GM12878 (cell line): ENCODE results near the gene RPL9. TPM values are rescaled to one million over a fixed set of nuclear protein-coding genes. Genes with fewer than 3 reads are reported as not detected.
"Not testable (repeated sequence)": the region's sequence is repeated elsewhere in the genome, so short reads cannot be mapped to it uniquely, and the experiment has no call there.

Experiments
- ATAC-seq: fragments of 200-7000 bp; cut with Tn5 transposase; 3 replicates; pipeline ENCODE4 v1.9.1; 2020; ENCODE audit warnings: mild to moderate bottlenecking, moderate library complexity
- BruUV-seq: library from RNA; stranded (reverse); fragments of 400-500 nt; replicated peaks from 2 replicates; lab custom pipeline; 2021; lab: Mats Ljungman, UMichigan
- CTCF ChIA-PET: fragments of 300-600 bp; sonication (Branson Sonifier 250); formaldehyde crosslinking; extraction: SDS; loops from one replicate; lab custom pipeline; 2021; ENCODE audit warnings: inconsistent platforms; lab: Yijun Ruan, JAX
- POLR2A ChIA-PET: fragments of 350-600 bp; formaldehyde crosslinking; extraction: SDS; loops from one replicate; lab custom pipeline; 2021; ENCODE audit warnings: inconsistent platforms; lab: Charles Lee
- RAD21 ChIA-PET: fragments of 300-600 bp; sonication (Branson Sonifier 250); formaldehyde crosslinking; loops from one replicate; lab custom pipeline; 2023; ENCODE audit warnings: antibody characterized with exemption; ENCODE audit not compliant: unreplicated experiment; lab: Charles Lee
- SMC1A ChIA-PET: fragments of 300-600 bp; sonication (Branson Sonifier 250); formaldehyde crosslinking; loops from one replicate; lab custom pipeline; 2023; ENCODE audit not compliant: unreplicated experiment, uncharacterized antibody; lab: Charles Lee
- DNase-seq: peaks from one replicate; pipeline ENCODE4 v3.0.0-alpha.2; 2011; ENCODE audit warnings: low read depth, low spot score
- FAIRE-seq: peaks from 3 replicates; lab custom pipeline; 2011; peaks lifted over from hg19 to GRCh38; lab: Jason Lieb, UNC
- H2AFZ ChIP-seq: 2 replicates; pipeline ENCODE4 v1.6.0; 2011; ENCODE audit warnings: low read depth, low read length, control low read depth; ENCODE audit not compliant: control insufficient read depth
- H3K27ac ChIP-seq: 2 replicates; pipeline ENCODE4 v1.5.1; 2011; ENCODE audit warnings: control low read depth; ENCODE audit not compliant: control insufficient read depth, insufficient read depth
- H3K27me3 ChIP-seq, 2 experiments: replicated peaks in 1 of 2; 2 replicates each; pipeline versions ENCODE4 v1.6.0 to v1.6.1; 2011; ENCODE audit warnings: low read length in 1 of 2; ENCODE audit not compliant: control insufficient read depth in 2 of 2, insufficient read depth in 2 of 2
- H3K36me3 ChIP-seq, 2 experiments: 2 replicates each; pipeline ENCODE4 v1.5.1; 2011; ENCODE audit warnings: low read length in 1 of 2; ENCODE audit not compliant: control insufficient read depth in 2 of 2, insufficient read depth in 2 of 2
- H3K4me1 ChIP-seq: 2 replicates; pipeline ENCODE4 v1.6.1; 2011; ENCODE audit warnings: mild to moderate bottlenecking, low read length, moderate library complexity, mixed read lengths; ENCODE audit not compliant: control insufficient read depth, insufficient read depth
- H3K4me2 ChIP-seq: 2 replicates; pipeline ENCODE4 v1.6.0; 2011; ENCODE audit warnings: control low read depth; ENCODE audit not compliant: control insufficient read depth, insufficient read depth
- H3K4me3 ChIP-seq: fragments of 200-600 bp; sonication (generic); 2 replicates; pipeline ENCODE4 v1.5.1; 2016
- H3K79me2 ChIP-seq: 2 replicates; pipeline ENCODE4 v1.6.0; 2011; ENCODE audit warnings: low read length; ENCODE audit not compliant: control insufficient read depth, insufficient read depth
- H3K9ac ChIP-seq: 2 replicates; pipeline ENCODE4 v1.8.0; 2011; ENCODE audit warnings: low read length, control low read depth, mixed read lengths; ENCODE audit not compliant: control insufficient read depth, insufficient read depth
- H3K9me3 ChIP-seq: replicated peaks from 3 replicates; pipeline ENCODE4 v1.5.1; 2011; ENCODE audit warnings: mild to moderate bottlenecking, low read length; ENCODE audit not compliant: control insufficient read depth, insufficient read depth
- H4K20me1 ChIP-seq: 2 replicates; pipeline ENCODE4 v1.6.0; 2011; ENCODE audit not compliant: control insufficient read depth, insufficient read depth
- ATF7 ChIP-seq: fragments of 450-650 bp; IDR thresholded peaks from 2 replicates; pipeline ENCODE4 v1.6.1; 2016; ENCODE audit warnings: low read depth, mild to moderate bottlenecking
- BHLHE40 ChIP-seq, 2 experiments: fragments of 450-650 bp in 1 of 2; IDR thresholded peaks; 2 replicates each; pipeline ENCODE4 v1.6.1; 2011 to 2017; ENCODE audit warnings: low read depth in 2 of 2, borderline replicate concordance in 1 of 2, improper control_type of control experiment in 1 of 2, low read length in 1 of 2, mild to moderate bottlenecking in 1 of 2
- CEBPB ChIP-seq, 2 experiments: fragments of 150-350 bp in 1 of 2; IDR thresholded peaks; 2 replicates each; pipeline ENCODE4 v1.6.1; 2012 to 2014; ENCODE audit warnings: low read depth in 2 of 2, low read length in 2 of 2, borderline replicate concordance in 1 of 2, inconsistent platforms in 1 of 2
- POLR2AphosphoS5 ChIP-seq: IDR thresholded peaks from 2 replicates; pipeline ENCODE4 v1.6.1; 2011; ENCODE audit warnings: mild to moderate bottlenecking, low read length, inconsistent platforms
- RELB ChIP-seq: fragments of 450-650 bp; IDR thresholded peaks from 2 replicates; pipeline ENCODE4 v1.6.1; 2017; ENCODE audit warnings: low read depth, mild to moderate bottlenecking, moderate library complexity
- USF1 ChIP-seq: IDR thresholded peaks from 2 replicates; pipeline ENCODE4 v1.6.1; 2011; ENCODE audit warnings: borderline replicate concordance, low read depth, mild to moderate bottlenecking, moderate library complexity, mixed read lengths, low read length; ENCODE audit not compliant: insufficient read depth; ENCODE audit errors: extremely low read length
- ZNF207 ChIP-seq: fragments of 450-650 bp; IDR thresholded peaks from 2 replicates; pipeline ENCODE4 v1.6.1; 2014; ENCODE audit warnings: antibody characterized with exemption, mild to moderate bottlenecking, borderline replicate concordance
- WGBS: methylation state at CpG from one replicate; pipeline ENCODE4 v1.1.6; 2016; ENCODE audit warnings: low lambda C conversion rate; ENCODE audit not compliant: insufficient replicate concordance, insufficient coverage; ENCODE audit errors: missing lambda C conversion rate; 5-methylcytosine and 5-hydroxymethylcytosine counted together
- in situ Hi-C: fragments of 300-500 bp; cut with MboI; formaldehyde crosslinking; loops from 9 replicates; pipeline ENCODE4 v1.14.3; 2018; ENCODE audit warnings: mixed read lengths
- intact Hi-C: fragments of 100-400 bp; cut with micrococcal nuclease; formaldehyde crosslinking; loops from one replicate; pipeline ENCODE4 v1.14.2; 2022; ENCODE audit not compliant: unreplicated experiment
- polyA plus RNA-seq, 11 experiments: library from polyadenylated mRNA; depleted of rRNA in 4 of 11; unstranded in 6 of 11; stranded (reverse) in 5 of 11; fragments of >200 nt; fragmentation: Nextera tagmentation in 4 of 11; fragmentation: Illumina TruSeq in 1 of 11; extraction: Ambion mirVana in 4 of 11; extraction: Trizol in 1 of 11; gene quantifications; 1 replicate in 1 of 11; 2 replicates in 10 of 11; pipeline versions ENCODE4 v1.2.1 to v1.2.3, GENCODE V29; 2011 to 2016; ENCODE audit warnings: inconsistent platforms in 2 of 11, missing spikeins in 2 of 11, low read depth in 1 of 11
- total RNA-seq, 4 experiments: library from RNA; depleted of rRNA in 3 of 4; stranded (reverse); fragments of >200 nt in 3 of 4; fragmentation: Illumina TruSeq in 1 of 4; extraction: Trizol in 1 of 4; gene quantifications; 2 replicates each; pipeline versions ENCODE4 v1.2.1 to v1.2.3, GENCODE V29; 2013 to 2021
- TF ChIP-seq, protein P1 (sequence below): fragments of 450-650 bp; IDR thresholded peaks from 2 replicates; pipeline ENCODE4 v1.6.1; 2018; ENCODE audit warnings: borderline replicate concordance, mild to moderate bottlenecking; ENCODE audit not compliant: partially characterized antibody

Gene RPL9
- total and polyA plus RNA-seq, 10 of the 15 experiments (the other 5 are each of a cell fraction or from before 2014, with no cell fraction given) = 1,006 to 4,767 (median 2,910) TPM

- TF ChIP-seq, protein P1, sequence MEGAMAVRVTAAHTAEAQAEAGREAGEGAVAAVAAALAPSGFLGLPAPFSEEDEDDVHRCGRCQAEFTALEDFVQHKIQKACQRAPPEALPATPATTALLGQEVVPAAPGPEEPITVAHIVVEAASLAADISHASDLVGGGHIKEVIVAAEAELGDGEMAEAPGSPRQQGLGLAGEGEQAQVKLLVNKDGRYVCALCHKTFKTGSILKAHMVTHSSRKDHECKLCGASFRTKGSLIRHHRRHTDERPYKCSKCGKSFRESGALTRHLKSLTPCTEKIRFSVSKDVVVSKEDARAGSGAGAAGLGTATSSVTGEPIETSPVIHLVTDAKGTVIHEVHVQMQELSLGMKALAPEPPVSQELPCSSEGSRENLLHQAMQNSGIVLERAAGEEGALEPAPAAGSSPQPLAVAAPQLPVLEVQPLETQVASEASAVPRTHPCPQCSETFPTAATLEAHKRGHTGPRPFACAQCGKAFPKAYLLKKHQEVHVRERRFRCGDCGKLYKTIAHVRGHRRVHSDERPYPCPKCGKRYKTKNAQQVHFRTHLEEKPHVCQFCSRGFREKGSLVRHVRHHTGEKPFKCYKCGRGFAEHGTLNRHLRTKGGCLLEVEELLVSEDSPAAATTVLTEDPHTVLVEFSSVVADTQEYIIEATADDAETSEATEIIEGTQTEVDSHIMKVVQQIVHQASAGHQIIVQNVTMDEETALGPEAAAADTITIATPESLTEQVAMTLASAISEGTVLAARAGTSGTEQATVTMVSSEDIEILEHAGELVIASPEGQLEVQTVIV = no peak
- TF ChIP-seq POLR2AphosphoS5 (no peak), ZNF207 (no peak), CEBPB (IDR thresholded peaks at IDR 0.05; ENCODE audit: borderline replicate concordance in 1 of 2, low read depth in 2 of 2, low read length in 2 of 2) (no peak), ATF7 (no peak), USF1 (no peak), RELB (no peak), BHLHE40 (IDR thresholded peaks at IDR 0.05; ENCODE audit: borderline replicate concordance in 1 of 2, low read depth in 2 of 2, low read length in 1 of 2) (no peak)
Measured at GRCh38 chr4:39426728-39427127, 32.0 kb downstream of the RPL9 start (continued).

GRCh38 chr4:39425297-39425696 lies 33.4 kb downstream of the RPL9 start:
- H3K79me2 ChIP-seq, H3K9me3 ChIP-seq, ATAC-seq, SMC1A ChIA-PET, H3K36me3 ChIP-seq, H3K4me2 ChIP-seq, H3K27me3 ChIP-seq, CTCF ChIA-PET, H3K4me3 ChIP-seq, BruUV-seq, H3K27ac ChIP-seq, H4K20me1 ChIP-seq, H2AFZ ChIP-seq, DNase-seq, POLR2A ChIA-PET, H3K4me1 ChIP-seq, FAIRE-seq, H3K9ac ChIP-seq, RAD21 ChIA-PET, intact Hi-C loops: not testable (repeated sequence)
- in situ Hi-C loops = loop anchor here (25.0 kb wide), 1 partner anchor 513 kb away; no protein-coding TSS in a partner anchor
- 36% methylated on average over 1 of the region's 1 CpG for WGBS
